Ishikawa (cell line): Measurements from ENCODE around the gene NPC1L1.

Experiments used
- CEBPB ChIP-seq: IDR thresholded peaks from 2 replicates; pipeline ENCODE4 v1.6.1; 2012
- EGR1 ChIP-seq: IDR thresholded peaks from 2 replicates; pipeline ENCODE4 v1.6.1; 2012
- EP300 ChIP-seq: IDR thresholded peaks from 2 replicates; pipeline ENCODE4 v1.6.1; 2012; ENCODE audit warnings: borderline replicate concordance
- FOXM1 ChIP-seq: IDR thresholded peaks from 2 replicates; pipeline ENCODE4 v1.6.1; 2012; ENCODE audit warnings: low read depth, borderline replicate concordance
- MAX ChIP-seq: IDR thresholded peaks from 2 replicates; pipeline ENCODE4 v1.6.1; 2012
- NFIC ChIP-seq: IDR thresholded peaks from 2 replicates; pipeline ENCODE4 v1.6.1; 2012
- REST ChIP-seq: IDR thresholded peaks from 2 replicates; pipeline ENCODE4 v1.6.1; 2012; ENCODE audit warnings: low read depth, mild to moderate bottlenecking
- TAF1 ChIP-seq: IDR thresholded peaks from 2 replicates; pipeline ENCODE4 v1.6.1; 2012; ENCODE audit warnings: low read depth, mild to moderate bottlenecking
- TCF12 ChIP-seq: IDR thresholded peaks from 2 replicates; pipeline ENCODE4 v1.6.1; 2012; ENCODE audit warnings: low read depth
- TEAD4 ChIP-seq: IDR thresholded peaks from 2 replicates; pipeline ENCODE4 v1.6.1; 2012
- YY1 ChIP-seq: IDR thresholded peaks from 2 replicates; pipeline ENCODE4 v1.6.1; 2012; ENCODE audit warnings: low read depth

- TF ChIP-seq TEAD4 (no peak), TCF12 (no peak), YY1 (no peak), FOXM1 (no peak), CEBPB (no peak), EGR1 (no peak), EP300 (no peak), MAX (no peak), REST (no peak), NFIC (no peak), TAF1 (no peak)
These were observed 44.7 kb downstream of the NPC1L1 start for GRCh38 chr7:44496385-44496784.
